Hepatocyte (in vitro differentiated cells): ENCODE data around the gene GALNT1. TPM values are rescaled to one million over a fixed set of nuclear protein-coding genes. Genes with fewer than 3 reads are reported as not detected.

Experiments used
- DNase-seq: peaks from one replicate; pipeline ENCODE4 v3.0.0-alpha.2; 2016; ENCODE audit warnings: low spot score
- H2AFZ ChIP-seq: fragments of 200-600 bp; sonication (generic); 2 replicates; pipeline ENCODE4 v1.6.0; 2016; ENCODE audit warnings: antibody characterized with exemption, mild to moderate bottlenecking
- H3K27ac ChIP-seq: fragments of 200-600 bp; sonication (generic); 2 replicates; pipeline ENCODE4 v1.5.1; 2016; ENCODE audit warnings: mild to moderate bottlenecking
- H3K27me3 ChIP-seq: fragments of 200-600 bp; sonication (generic); 2 replicates; pipeline ENCODE4 v1.6.1; 2016
- H3K36me3 ChIP-seq: fragments of 200-600 bp; sonication (generic); replicated peaks from 2 replicates; pipeline ENCODE4 v1.5.1; 2016; ENCODE audit warnings: low read depth; ENCODE audit not compliant: insufficient read depth
- H3K4me1 ChIP-seq: fragments of 200-600 bp; sonication (generic); 2 replicates; pipeline ENCODE4 v1.5.1; 2016; ENCODE audit warnings: mild to moderate bottlenecking, moderate library complexity; ENCODE audit not compliant: insufficient read depth
- H3K4me2 ChIP-seq: fragments of 200-600 bp; sonication (generic); 2 replicates; pipeline ENCODE4 v1.6.0; 2016
- H3K4me3 ChIP-seq: fragments of 200-600 bp; sonication (generic); 2 replicates; pipeline ENCODE4 v1.5.1; 2016; ENCODE audit warnings: mild to moderate bottlenecking
- H3K79me2 ChIP-seq: fragments of 200-600 bp; sonication (generic); 2 replicates; pipeline ENCODE4 v1.6.0; 2017; ENCODE audit warnings: mild to moderate bottlenecking
- H3K9me2 ChIP-seq: fragments of 200-600 bp; sonication (generic); replicated peaks from 2 replicates; pipeline ENCODE4 v1.6.0; 2017; ENCODE audit warnings: mild to moderate bottlenecking; ENCODE audit not compliant: insufficient read depth
- H3K9me3 ChIP-seq: fragments of 200-600 bp; sonication (generic); 2 replicates; pipeline ENCODE4 v1.5.1; 2016; ENCODE audit warnings: low read depth, mild to moderate bottlenecking
- H4K20me1 ChIP-seq: fragments of 200-600 bp; sonication (generic); 2 replicates; pipeline ENCODE4 v1.6.0; 2016; ENCODE audit warnings: mild to moderate bottlenecking; ENCODE audit not compliant: insufficient read depth, poor library complexity, severe bottlenecking
- CTCF ChIP-seq: fragments of 200-600 bp; sonication (generic); IDR thresholded peaks from 2 replicates; pipeline ENCODE4 v1.5.1; 2016; ENCODE audit warnings: antibody characterized with exemption, mild to moderate bottlenecking; ENCODE audit not compliant: poor library complexity
- EZH2 ChIP-seq: fragments of 200-600 bp; sonication (generic); IDR thresholded peaks from 2 replicates; pipeline ENCODE4 v1.6.1; 2016; ENCODE audit warnings: antibody characterized with exemption, mild to moderate bottlenecking, borderline replicate concordance
- EZH2phosphoT487 ChIP-seq: fragments of 200-600 bp; sonication (generic); IDR thresholded peaks from one replicate; pipeline ENCODE4 v1.6.1; 2018; ENCODE audit warnings: antibody characterized with exemption, mild to moderate bottlenecking, low read depth, moderate library complexity; ENCODE audit not compliant: unreplicated experiment, severe bottlenecking
- WGBS: methylation state at CpG from one replicate; pipeline ENCODE4 v1.1.6; 2016; ENCODE audit warnings: low lambda C conversion rate; ENCODE audit errors: missing lambda C conversion rate; 5-methylcytosine and 5-hydroxymethylcytosine counted together
- polyA plus RNA-seq: library from polyadenylated mRNA; unstranded; fragments of >200 nt; fragmentation: Nextera tagmentation; extraction: Ambion mirVana; gene quantifications from 2 replicates; pipeline ENCODE4 v1.2.1, GENCODE V29; 2016
- total RNA-seq: library from RNA; depleted of rRNA; stranded (reverse); fragments of >200 nt; gene quantifications from 2 replicates; pipeline ENCODE4 v1.2.3, GENCODE V29; 2014

Gene GALNT1
- total and polyA plus RNA-seq, 2 experiments from 2014 or later: 231 to 271 TPM

- no peaks in the 10 kb centered on the region for H3K27me3 ChIP-seq
- no peaks in the 10 kb centered on the region for H3K4me1 ChIP-seq
- H3K27ac ChIP-seq: no peak overlapping the region
- no peak overlapping the region for H3K4me3 ChIP-seq
- peaks cover 100% of the 10 kb centered on the region for H3K79me2 ChIP-seq
- WGBS: 100% methylated on average over 1 of the region's 1 CpG
- peaks cover 17% of the 10 kb centered on the region for H3K9me3 ChIP-seq
- H3K4me2 ChIP-seq: no peak overlapping the region
- no peaks in the 10 kb centered on the region for H3K9me2 ChIP-seq
- H2AFZ ChIP-seq: no peak overlapping the region
- peaks cover 49% of the 10 kb centered on the region for H4K20me1 ChIP-seq
- TF ChIP-seq EZH2phosphoT487: no peak
- no peak for TF ChIP-seq CTCF
- no peak for TF ChIP-seq EZH2
- no peaks in the 10 kb centered on the region for H3K36me3 ChIP-seq
- no peak for DNase-seq
Observed at GRCh38 chr18:35589546-35589945, 8.0 kb downstream of the GALNT1 start.

- Histone ChIP-seq H4K20me1 (peaks cover 55% of the 10 kb centered on the region), H3K4me2 (no peak overlapping the region)
Observed at GRCh38 chr18:35590935-35591334, 9.4 kb downstream of the GALNT1 start.

GRCh38 chr18:35592298-35592697 is 10.8 kb downstream of the GALNT1 start:
- H3K9me2 ChIP-seq: no peaks in the 10 kb centered on the region
- peaks cover 100% of the 10 kb centered on the region for H3K79me2 ChIP-seq
- no peaks in the 10 kb centered on the region for H3K36me3 ChIP-seq
- H3K27ac ChIP-seq: no peak overlapping the region
- no peak overlapping the region for H3K4me2 ChIP-seq
- DNase-seq: no peak
- H3K27me3 ChIP-seq: no peaks in the 10 kb centered on the region
- no peaks in the 10 kb centered on the region for H3K4me1 ChIP-seq
- no peak overlapping the region for H2AFZ ChIP-seq
- no peak overlapping the region for H3K4me3 ChIP-seq
- peaks cover 8% of the 10 kb centered on the region for H3K9me3 ChIP-seq
- no peak for TF ChIP-seq CTCF
- no peak for TF ChIP-seq EZH2
- TF ChIP-seq EZH2phosphoT487: no peak
- H4K20me1 ChIP-seq: peaks cover 59% of the 10 kb centered on the region

More at GRCh38 chr18:35590935-35591334, 9.4 kb downstream of the GALNT1 start:
- no peak for TF ChIP-seq EZH2phosphoT487
- no peak for TF ChIP-seq EZH2
- no peak for TF ChIP-seq CTCF
- Histone ChIP-seq H3K9me3 (peaks cover 8% of the 10 kb centered on the region), H3K36me3 (no peaks in the 10 kb centered on the region), H2AFZ (no peak overlapping the region), H3K4me3 (no peak overlapping the region), H3K79me2 (peaks cover 100% of the 10 kb centered on the region), H3K27me3 (no peaks in the 10 kb centered on the region), H3K27ac (no peak overlapping the region), H3K4me1 (no peaks in the 10 kb centered on the region), H3K9me2 (no peaks in the 10 kb centered on the region)
- no peak for DNase-seq
- WGBS: 86% methylated on average over 1 of the region's 1 CpG

GRCh38 chr18:35593859-35594258 is 12.3 kb downstream of the GALNT1 start:
- Histone ChIP-seq H2AFZ (no peak overlapping the region), H3K36me3 (no peaks in the 10 kb centered on the region), H3K4me3 (no peak overlapping the region), H3K4me2 (no peak overlapping the region), H3K79me2 (peaks cover 98% of the 10 kb centered on the region), H3K27ac (no peak overlapping the region), H3K27me3 (no peaks in the 10 kb centered on the region), H3K4me1 (no peaks in the 10 kb centered on the region), H4K20me1 (peaks cover 55% of the 10 kb centered on the region), H3K9me2 (no peaks in the 10 kb centered on the region), H3K9me3 (no peaks in the 10 kb centered on the region)
- no peak for DNase-seq
- WGBS: 92% methylated on average over 4 of the region's 4 CpGs
- TF ChIP-seq EZH2phosphoT487 (no peak), EZH2 (no peak), CTCF (no peak)
